Measurements from ENCODE around the gene TMEM132C. TPM values are rescaled to one million over a fixed set of nuclear protein-coding genes. Genes with fewer than 3 reads are reported as not detected.

The TMEM132C gene
- total and polyA plus RNA-seq, 2 of the 8 experiments (the other 6 are each of a cell fraction or from before 2014, with no cell fraction given) = 0.23 to 0.76 TPM

DNA sequence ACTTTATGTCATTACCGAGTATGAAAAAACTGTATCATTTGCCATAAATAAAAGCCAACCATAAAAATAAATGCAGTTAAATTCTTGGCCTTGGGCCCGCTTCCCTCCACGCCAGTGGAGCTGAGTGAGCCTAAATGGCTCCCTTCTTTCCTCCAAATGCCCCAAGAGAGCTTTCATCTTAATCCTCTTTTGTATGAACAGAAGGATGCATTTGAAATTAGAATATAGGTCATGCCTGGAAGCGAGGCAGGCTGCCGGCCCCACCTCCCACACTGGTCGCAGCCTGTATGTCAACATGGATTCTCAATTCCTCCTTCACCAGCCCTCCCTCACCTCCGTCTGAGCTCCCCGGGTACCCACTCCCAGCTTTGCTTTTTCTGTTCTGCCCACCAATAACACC lies 311.1 kb downstream of the TMEM132C start (continued):
- TF ChIP-seq RAD21 (IDR thresholded peaks at IDR 0.05 in 1 of 2, conservative IDR thresholded peaks at IDR 0.05 in 1 of 2; ENCODE audit: low read depth in 2 of 2, low read length in 2 of 2) (no peak), RXRA (IDR thresholded peaks at IDR 0.05; ENCODE audit: insufficient read depth, low read depth, low read length) (no peak), YY1 (IDR thresholded peaks at IDR 0.05; ENCODE audit: low read depth, low read length) (no peak)
